ENCODE results near the gene GRK5.

GRCh38 chr10:119189811-119190282 is 17.5 kb upstream of the GRK5 start:
- no peak for TF ChIP-seq POLR2A (IDR thresholded peaks at IDR 0.05)
- TF ChIP-seq CTCF (IDR thresholded peaks at IDR 0.05), result no peak
- TF ChIP-seq POLR2AphosphoS5 (IDR thresholded peaks at IDR 0.05), result no peak
- no peak for TF ChIP-seq EP300 (IDR thresholded peaks at IDR 0.05; ENCODE audit: low read depth)
